Measurements from ENCODE around the gene SSR1. TPM values are rescaled to one million over a fixed set of nuclear protein-coding genes. Genes with fewer than 3 reads are reported as not detected.
"Not testable (repeated sequence)": the region's sequence is repeated elsewhere in the genome, so short reads cannot be mapped to it uniquely, and the experiment has no call there.

SSR1 gene
- total and polyA plus RNA-seq, 2 donors (not counting 1 experiment from before 2014, with no cell fraction given) = 65.6 to 237 TPM

- TF ChIP-seq EZH2 (IDR thresholded peaks at IDR 0.05; ENCODE audit: low read length, missing control alignments) (no peak), CTCF (conservative IDR thresholded peaks at IDR 0.05 in 1 of 2, IDR thresholded peaks at IDR 0.05 in 1 of 2; ENCODE audit: low read depth in 1 of 2, low read length in 2 of 2) (no peak)
Measured at GRCh38 chr6:7323074-7323473, 10.1 kb upstream of the SSR1 start.

GRCh38 chr6:7321866-7322265 is 8.9 kb upstream of the SSR1 start:
- H3K27me3 ChIP-seq (ENCODE audit: control insufficient read depth, insufficient read depth, low read length); H3K36me3 ChIP-seq (ENCODE audit: control insufficient read depth, insufficient read depth, low read length); H3K4me1 ChIP-seq (ENCODE audit: control insufficient read depth, extremely low read depth, insufficient read depth, low read length); H3K4me2 ChIP-seq (ENCODE audit: extremely low read depth, insufficient read depth, low read length); DNase-seq (ENCODE audit: low read depth in 2 of 2); H3K9me3 ChIP-seq (ENCODE audit: control insufficient read depth, insufficient read depth, low read depth, low read length); H3K79me2 ChIP-seq (ENCODE audit: control insufficient read depth, insufficient read depth, low read length); H3K27ac ChIP-seq (ENCODE audit: insufficient read depth, low read length); H2AFZ ChIP-seq (ENCODE audit: low read length); H4K20me1 ChIP-seq (ENCODE audit: control insufficient read depth, extremely low read depth, insufficient read depth, low read length); H3K4me3 ChIP-seq (replicated peaks in 1 of 4; ENCODE audit: control extremely low read depth in 1 of 4, insufficient read depth in 1 of 4, low read depth in 3 of 4, low read length in 4 of 4); H3K9ac ChIP-seq (ENCODE audit: insufficient read depth, low read length): not testable (repeated sequence)

More at GRCh38 chr6:7323074-7323473, 10.1 kb upstream of the SSR1 start:
- H3K9me3 ChIP-seq (ENCODE audit: control insufficient read depth, insufficient read depth, low read depth, low read length) = no peaks in the 10 kb centered on the region
- H3K79me2 ChIP-seq (ENCODE audit: control insufficient read depth, insufficient read depth, low read length) = no peaks in the 10 kb centered on the region
- H3K4me3 ChIP-seq (replicated peaks in 1 of 4; ENCODE audit: control extremely low read depth in 1 of 4, insufficient read depth in 1 of 4, low read depth in 3 of 4, low read length in 4 of 4) = no peak overlapping the region
- H3K27me3 ChIP-seq (ENCODE audit: control insufficient read depth, insufficient read depth, low read length) = no peaks in the 10 kb centered on the region
- H3K27ac ChIP-seq (ENCODE audit: insufficient read depth, low read length) = no peak overlapping the region
- H2AFZ ChIP-seq (ENCODE audit: low read length) = no peak overlapping the region
- H4K20me1 ChIP-seq (ENCODE audit: control insufficient read depth, extremely low read depth, insufficient read depth, low read length) = no peaks in the 10 kb centered on the region
- no peaks in the 10 kb centered on the region for H3K4me1 ChIP-seq (ENCODE audit: control insufficient read depth, extremely low read depth, insufficient read depth, low read length)
- H3K36me3 ChIP-seq (ENCODE audit: control insufficient read depth, insufficient read depth, low read length) = no peaks in the 10 kb centered on the region
- DNase-seq (ENCODE audit: low read depth in 2 of 2) = no peak
- no peak overlapping the region for H3K9ac ChIP-seq (ENCODE audit: insufficient read depth, low read length)
- no peak overlapping the region for H3K4me2 ChIP-seq (ENCODE audit: extremely low read depth, insufficient read depth, low read length)

GRCh38 chr6:7319406-7319805 is 6.4 kb upstream of the SSR1 start:
- not testable (repeated sequence) for H2AFZ ChIP-seq (ENCODE audit: low read length); H3K36me3 ChIP-seq (ENCODE audit: control insufficient read depth, insufficient read depth, low read length); H3K4me3 ChIP-seq (replicated peaks in 1 of 4; ENCODE audit: control extremely low read depth in 1 of 4, insufficient read depth in 1 of 4, low read depth in 3 of 4, low read length in 4 of 4); H3K4me2 ChIP-seq (ENCODE audit: extremely low read depth, insufficient read depth, low read length); H3K9me3 ChIP-seq (ENCODE audit: control insufficient read depth, insufficient read depth, low read depth, low read length); H3K79me2 ChIP-seq (ENCODE audit: control insufficient read depth, insufficient read depth, low read length); H3K27me3 ChIP-seq (ENCODE audit: control insufficient read depth, insufficient read depth, low read length); H4K20me1 ChIP-seq (ENCODE audit: control insufficient read depth, extremely low read depth, insufficient read depth, low read length); DNase-seq (ENCODE audit: low read depth in 2 of 2); H3K27ac ChIP-seq (ENCODE audit: insufficient read depth, low read length); H3K9ac ChIP-seq (ENCODE audit: insufficient read depth, low read length); H3K4me1 ChIP-seq (ENCODE audit: control insufficient read depth, extremely low read depth, insufficient read depth, low read length)

GRCh38 chr6:7317538-7317937 is 4.5 kb upstream of the SSR1 start:
- Histone ChIP-seq H3K4me2 (ENCODE audit: extremely low read depth, insufficient read depth, low read length) (no peak overlapping the region), H3K27me3 (ENCODE audit: control insufficient read depth, insufficient read depth, low read length) (no peaks in the 10 kb centered on the region), H3K4me3 (replicated peaks in 1 of 4; ENCODE audit: control extremely low read depth in 1 of 4, insufficient read depth in 1 of 4, low read depth in 3 of 4, low read length in 4 of 4) (no peak overlapping the region), H3K36me3 (ENCODE audit: control insufficient read depth, insufficient read depth, low read length) (no peaks in the 10 kb centered on the region), H2AFZ (ENCODE audit: low read length) (no peak overlapping the region), H3K9ac (ENCODE audit: insufficient read depth, low read length) (no peak overlapping the region), H3K27ac (ENCODE audit: insufficient read depth, low read length) (no peak overlapping the region), H3K9me3 (ENCODE audit: control insufficient read depth, insufficient read depth, low read depth, low read length) (no peaks in the 10 kb centered on the region), H3K79me2 (ENCODE audit: control insufficient read depth, insufficient read depth, low read length) (peaks cover 4% of the 10 kb centered on the region), H4K20me1 (ENCODE audit: control insufficient read depth, extremely low read depth, insufficient read depth, low read length) (no peaks in the 10 kb centered on the region), H3K4me1 (ENCODE audit: control insufficient read depth, extremely low read depth, insufficient read depth, low read length) (no peaks in the 10 kb centered on the region)
- DNase-seq (ENCODE audit: low read depth in 2 of 2) = no peak
- TF ChIP-seq CTCF (conservative IDR thresholded peaks at IDR 0.05 in 1 of 2, IDR thresholded peaks at IDR 0.05 in 1 of 2; ENCODE audit: low read depth in 1 of 2, low read length in 2 of 2) = no peak
- no peak for TF ChIP-seq EZH2 (IDR thresholded peaks at IDR 0.05; ENCODE audit: low read length, missing control alignments)
